Fibroblast of the aortic adventitia (primary cell): ENCODE results near the gene KRTAP10-6. TPM values are rescaled to one million over a fixed set of nuclear protein-coding genes. Genes with fewer than 3 reads are reported as not detected.
"Not testable (repeated sequence)": the region's sequence is repeated elsewhere in the genome, so short reads cannot be mapped to it uniquely, and the experiment has no call there.

Experiments
- DNase-seq: peaks from one replicate; pipeline ENCODE4 v3.0.0-alpha.2; 2010; ENCODE audit warnings: low read depth
- H3K4me3 ChIP-seq: 2 replicates; pipeline ENCODE4 v1.5.1; 2011; ENCODE audit warnings: low read depth, mild to moderate bottlenecking, control low read depth, low read length, moderate library complexity
- CTCF ChIP-seq: IDR thresholded peaks from 2 replicates; pipeline ENCODE4 v1.5.1; 2011; ENCODE audit warnings: mild to moderate bottlenecking, low read length, control low read depth, inconsistent platforms; ENCODE audit not compliant: insufficient read depth
- total RNA-seq: library from RNA; depleted of rRNA; stranded (reverse); fragments of >200 nt; gene quantifications from 2 replicates; pipeline ENCODE4 v1.2.3, GENCODE V29; 2012; ENCODE audit warnings: low replicate concordance

Gene KRTAP10-6
- total RNA-seq, 1 donor, result not detected

DNA sequence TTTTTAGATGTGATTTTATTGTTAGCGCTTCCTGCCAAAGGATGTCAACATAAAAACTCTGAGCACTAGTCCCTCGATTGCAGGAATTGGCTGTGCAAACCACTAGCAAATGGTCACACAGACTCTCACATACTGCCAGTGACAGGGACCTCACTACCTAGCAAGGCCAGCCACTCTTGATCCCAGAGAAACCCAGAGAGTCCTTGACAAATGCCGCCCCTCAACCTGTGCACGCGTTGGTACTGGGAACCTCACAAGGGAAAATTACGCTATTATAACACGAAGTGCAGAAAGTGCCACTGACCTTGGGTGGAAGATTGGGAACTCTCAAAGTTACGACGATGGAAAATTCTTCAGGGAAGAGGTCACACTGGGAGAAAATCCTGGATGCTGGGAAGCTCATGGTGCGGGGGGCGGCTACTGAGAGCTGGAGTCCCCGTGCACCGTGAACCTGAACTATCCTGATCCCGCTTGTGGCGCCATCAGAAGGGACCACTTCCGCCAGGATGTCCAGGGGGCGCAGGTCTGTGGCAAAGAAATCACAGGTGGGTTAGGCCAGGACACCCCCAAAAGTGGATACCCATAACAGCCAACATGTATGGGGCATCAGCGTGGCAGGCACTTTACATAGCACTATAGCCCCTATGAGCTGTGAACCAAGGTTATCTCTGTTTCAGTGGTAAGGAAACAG is 24.7 kb downstream of the KRTAP10-6 start:
- no peak for TF ChIP-seq CTCF
- no peak for DNase-seq
- no peak overlapping the region for H3K4me3 ChIP-seq

DNA sequence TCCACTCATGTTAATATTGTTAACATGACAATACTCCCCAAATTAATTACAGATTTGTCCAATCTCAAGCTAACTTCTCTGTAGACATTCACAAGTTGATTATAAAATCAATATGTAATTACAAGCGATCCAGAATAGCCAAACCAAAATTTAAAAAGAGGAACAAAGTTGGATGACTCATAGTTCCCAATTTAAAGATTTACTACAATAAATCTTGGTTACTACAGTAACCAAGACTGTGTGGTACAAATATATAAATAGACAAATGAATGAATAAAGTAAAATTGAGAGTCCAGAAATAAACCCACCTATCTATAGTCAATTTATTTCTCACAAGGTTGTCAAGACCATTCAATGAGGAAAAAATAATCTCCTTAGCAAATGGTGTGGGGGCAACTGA is 25.9 kb downstream of the KRTAP10-6 start:
- no peak for DNase-seq
- H3K4me3 ChIP-seq, result no peak overlapping the region
- no peak for TF ChIP-seq CTCF

GRCh38 chr21:44564886-44565598 is 27.3 kb downstream of the KRTAP10-6 start:
- H3K4me3 ChIP-seq, result no peak overlapping the region
- no peak for TF ChIP-seq CTCF
- no peak for DNase-seq

GRCh38 chr21:44564099-44564498 is 28.2 kb downstream of the KRTAP10-6 start:
- no peak overlapping the region for H3K4me3 ChIP-seq
- no peak for TF ChIP-seq CTCF
- DNase-seq, result no peak

- TF ChIP-seq CTCF, result no peak
- no peak within 1 kb of the TSS for H3K4me3 ChIP-seq
- DNase-seq, result no peak
These were observed 33.6 kb downstream of the KRTAP10-6 start, which contains the start of gene KRTAP10-3 for GRCh38 chr21:44558695-44559094. TSS of gene KRTAP10-3 (minus strand) at chr21:44558795. CDS start at chr21:44558715, 80 bp downstream.

DNA sequence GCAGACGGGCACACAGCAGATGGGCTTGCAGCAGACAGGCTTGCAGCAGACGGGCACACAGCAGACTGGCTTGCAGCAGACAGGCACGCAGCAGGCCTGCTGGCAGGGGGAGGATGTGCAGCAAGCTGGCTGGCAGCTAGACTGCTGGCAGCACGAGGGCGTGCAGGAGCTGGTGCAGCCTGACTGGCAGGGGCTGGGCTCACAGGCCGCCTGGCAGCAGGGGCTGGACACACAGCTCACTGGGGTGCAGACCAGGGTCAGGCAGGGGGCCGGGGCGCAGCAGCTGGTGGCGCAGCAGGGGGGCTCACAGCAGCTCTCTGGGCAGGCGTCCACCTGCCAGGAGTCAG is 34.0 kb downstream of the KRTAP10-6 start:
- DNase-seq, H3K4me3 ChIP-seq: not testable (repeated sequence)

- DNase-seq, result no peak
- H3K4me3 ChIP-seq, result no peak overlapping the region
- TF ChIP-seq CTCF, result no peak
These were observed 34.6 kb downstream of the KRTAP10-6 start for GRCh38 chr21:44557491-44558328.
